Stimulated activated CD4-positive, alpha-beta T cell treated with anti-CD3 and anti-CD28 coated beads, Interleukin-1b, Interleukin-23, amount 100 ng/mL, for 4 hours (primary cell): ENCODE data around the gene WWC1.
"Not testable (repeated sequence)": the region's sequence is repeated elsewhere in the genome, so short reads cannot be mapped to it uniquely, and the experiment has no call there.

ENCODE experiments used
- DNase-seq, 2 donors: peaks; one replicate each; pipeline ENCODE4 v3.0.0-alpha.2; 2020; ENCODE audit warnings: low read depth in 2 of 2

Gene WWC1

GRCh38 chr5:168308976-168309598, 17.6 kb downstream of the WWC1 start:
- no peak for DNase-seq

DNA sequence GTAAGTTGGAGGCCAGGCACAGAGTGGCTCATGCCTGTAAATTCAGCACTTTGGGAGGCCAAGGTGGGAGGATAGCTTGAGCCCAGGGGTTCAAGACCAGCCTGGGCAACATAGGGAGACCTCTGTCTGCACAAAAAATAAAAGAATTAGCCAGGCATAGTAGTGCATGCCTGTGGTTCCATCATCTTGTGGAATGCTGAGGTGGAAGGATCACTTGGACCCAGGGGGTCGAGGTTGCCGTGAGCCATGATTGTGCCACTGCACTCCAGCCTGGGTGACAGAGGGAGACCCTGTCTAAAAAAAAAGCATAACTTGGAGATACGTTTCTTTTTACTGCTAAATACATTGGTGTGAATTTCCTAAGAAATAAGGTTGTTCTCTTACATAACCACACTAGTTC, 19.1 kb downstream of the WWC1 start:
- DNase-seq: not testable (repeated sequence)

GRCh38 chr5:168311061-168311566, 19.7 kb downstream of the WWC1 start:
- DNase-seq: no peak

DNA sequence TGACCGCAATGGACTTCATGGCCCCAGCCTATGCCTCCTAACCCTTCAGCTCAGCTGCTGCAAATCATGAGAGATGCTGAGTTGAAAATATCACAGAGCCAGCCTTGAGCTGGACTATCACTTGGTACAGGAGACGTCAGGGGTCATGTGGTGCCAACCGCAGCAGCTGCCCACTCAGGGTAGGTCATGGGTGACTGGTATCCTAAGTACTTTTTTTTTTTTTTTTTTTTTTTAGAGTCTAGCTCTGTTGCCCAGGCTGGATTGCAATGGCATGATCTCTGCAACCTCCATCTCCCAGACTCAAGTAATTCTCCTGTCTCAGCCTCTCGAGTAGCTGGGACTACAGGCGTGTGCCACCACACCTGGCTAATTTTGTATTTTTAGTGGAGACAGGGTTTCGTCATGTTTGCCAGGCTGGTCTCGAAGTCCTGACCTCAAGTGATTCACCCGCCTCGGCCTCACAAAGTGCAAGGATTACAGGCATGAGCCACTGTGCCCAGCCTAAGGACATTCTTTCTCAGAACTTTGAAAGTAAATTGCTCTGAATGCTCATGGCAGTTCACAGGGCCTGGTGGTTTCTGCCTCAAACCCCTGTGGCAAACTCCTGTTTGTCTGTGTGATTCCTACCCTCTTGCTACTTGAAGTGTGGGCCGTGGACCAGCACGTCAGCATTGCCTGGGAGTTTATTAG, 21.3 kb downstream of the WWC1 start:
- no peak for DNase-seq

- DNase-seq: no peak
Observed at GRCh38 chr5:168313596-168314204, 22.3 kb downstream of the WWC1 start.

GRCh38 chr5:168314735-168315411, 23.4 kb downstream of the WWC1 start:
- DNase-seq: no peak

GRCh38 chr5:168315416-168316138, 24.1 kb downstream of the WWC1 start:
- DNase-seq: no peak

DNA sequence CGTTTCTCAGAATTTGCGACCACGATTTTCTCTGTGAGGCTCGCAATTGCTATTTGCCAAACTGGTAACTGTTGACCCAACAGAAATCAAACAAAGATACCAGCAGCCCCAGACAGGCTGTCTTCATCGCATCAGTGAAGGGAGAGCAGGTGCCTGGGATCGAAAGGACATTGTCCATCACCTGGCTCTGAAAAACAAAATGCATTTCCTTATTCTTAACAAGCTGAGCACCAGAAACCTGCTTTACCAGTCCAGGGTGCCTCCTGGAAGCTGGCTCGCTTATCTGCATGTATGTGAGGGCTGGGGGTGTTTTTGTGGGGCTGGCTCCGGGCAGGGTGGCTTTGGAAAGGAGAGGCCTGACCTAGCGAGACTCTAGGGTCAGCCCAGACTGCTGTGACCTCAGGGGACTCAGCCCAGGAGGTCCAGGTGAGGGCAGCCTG, 24.7 kb downstream of the WWC1 start:
- DNase-seq: no peak

GRCh38 chr5:168317096-168317520, 25.7 kb downstream of the WWC1 start:
- DNase-seq: no peak

DNA sequence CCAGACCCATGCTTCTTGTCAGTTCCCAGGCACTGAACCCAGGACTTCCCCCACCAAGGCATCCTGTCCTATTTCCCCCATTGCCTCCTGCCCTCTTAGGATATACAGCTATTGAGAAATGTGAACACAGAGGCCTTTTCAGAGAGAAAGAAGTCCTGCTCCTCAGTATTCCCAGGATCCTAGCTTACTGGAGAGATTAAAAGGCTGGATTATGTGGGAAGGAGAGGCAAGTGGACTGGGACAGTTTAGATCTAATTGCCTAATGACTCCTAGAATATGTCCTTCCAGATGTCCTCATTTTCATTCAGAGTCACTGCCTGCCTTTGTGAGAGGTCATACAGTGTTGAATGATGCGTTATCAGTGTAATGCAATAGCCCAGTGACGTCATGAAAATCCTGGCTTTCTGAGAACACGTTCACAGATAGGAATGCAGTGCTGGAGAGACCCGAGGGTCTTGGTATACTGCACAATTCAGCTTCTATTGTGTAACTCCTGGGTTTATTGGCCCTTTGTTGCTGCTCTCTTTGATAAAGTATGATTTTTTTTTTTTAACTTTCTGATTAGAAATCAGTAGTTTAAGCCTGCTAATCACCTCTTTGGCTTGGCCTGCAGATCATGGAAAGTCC, 26.2 kb downstream of the WWC1 start:
- DNase-seq: no peak

GRCh38 chr5:168318240-168318639, 26.8 kb downstream of the WWC1 start:
- no peak for DNase-seq

- DNase-seq: no peak
Observed at GRCh38 chr5:168319774-168320173, 28.3 kb downstream of the WWC1 start.

DNA sequence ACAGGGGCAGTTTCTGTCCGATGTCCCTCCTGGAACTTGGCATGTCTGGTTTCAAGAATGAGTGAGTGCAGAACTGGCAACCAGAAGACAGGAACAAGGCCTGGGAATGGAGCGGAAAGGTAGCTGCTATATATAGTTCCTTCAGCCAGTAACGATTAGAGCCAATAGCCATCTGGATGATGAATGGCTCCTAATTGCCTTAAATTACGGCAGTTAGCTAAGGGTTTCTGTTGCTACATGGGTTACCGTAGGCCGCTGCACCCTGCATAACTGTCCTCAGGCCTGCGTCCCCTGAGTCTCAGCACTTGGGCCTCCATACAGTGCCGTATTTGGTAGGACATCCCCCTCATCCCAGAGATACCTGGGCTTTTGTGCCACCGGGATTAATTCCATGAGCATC, 29.4 kb downstream of the WWC1 start:
- DNase-seq: no peak

- no peak for DNase-seq
Observed at GRCh38 chr5:168324859-168325630, 33.6 kb downstream of the WWC1 start.

DNA sequence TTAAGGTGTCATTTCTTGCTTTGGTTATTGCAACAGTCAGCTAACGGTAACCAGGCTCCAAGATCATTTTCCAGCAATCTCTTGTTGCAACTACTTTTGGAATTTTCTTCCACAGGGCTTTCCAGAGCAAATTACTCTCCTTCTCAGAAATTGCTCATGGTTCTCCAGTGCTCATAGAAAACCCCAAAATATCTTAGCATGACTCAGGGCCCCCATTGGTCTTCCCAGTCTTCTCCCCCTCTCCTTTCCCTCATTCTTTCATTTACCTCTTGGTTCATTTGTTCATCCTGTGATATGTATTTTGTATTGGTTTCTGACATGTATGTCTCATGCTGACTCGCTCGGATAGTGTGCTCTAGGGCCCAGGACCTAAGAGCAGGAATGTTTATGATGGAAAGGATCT, 35.6 kb downstream of the WWC1 start:
- DNase-seq: no peak

DNA sequence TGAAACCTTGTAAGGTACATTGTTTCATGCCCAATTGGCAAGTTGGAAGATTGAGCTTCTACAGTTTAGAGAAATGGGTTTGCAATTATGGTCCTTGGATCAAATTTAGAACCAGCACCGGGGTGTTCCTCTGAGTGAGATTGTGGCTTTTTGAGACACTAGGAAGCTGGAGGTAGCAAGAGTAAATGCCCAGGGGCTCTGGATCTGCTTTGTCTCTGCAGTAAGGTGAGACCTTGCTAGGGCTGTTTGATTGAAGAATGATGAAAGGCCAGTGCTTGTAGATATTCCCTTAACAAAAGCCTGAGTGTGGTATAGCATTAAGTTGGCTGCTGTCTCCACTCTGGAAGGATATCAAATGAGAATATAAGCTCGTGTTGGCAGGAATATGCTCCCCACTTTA, 36.0 kb downstream of the WWC1 start:
- no peak for DNase-seq

DNA sequence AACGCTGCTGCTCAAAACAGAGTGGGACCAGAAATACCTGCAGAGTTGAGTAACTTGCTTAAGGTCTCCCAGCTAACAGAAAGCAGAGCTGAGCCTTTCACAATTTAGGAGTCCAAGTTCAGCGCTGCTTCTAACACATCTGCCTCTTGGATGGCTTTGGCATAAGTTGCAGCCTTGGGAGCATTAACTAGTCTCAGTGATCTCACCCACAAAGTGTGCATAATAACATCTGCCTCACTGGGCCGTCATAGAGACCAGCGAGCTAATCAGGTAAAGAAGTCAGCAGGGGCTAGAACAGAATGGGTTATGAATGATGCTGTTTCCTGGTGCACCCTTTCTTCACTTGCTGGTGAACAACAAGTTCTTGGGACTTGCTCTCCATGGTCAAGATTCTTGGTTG, 36.5 kb downstream of the WWC1 start:
- no peak for DNase-seq

DNA sequence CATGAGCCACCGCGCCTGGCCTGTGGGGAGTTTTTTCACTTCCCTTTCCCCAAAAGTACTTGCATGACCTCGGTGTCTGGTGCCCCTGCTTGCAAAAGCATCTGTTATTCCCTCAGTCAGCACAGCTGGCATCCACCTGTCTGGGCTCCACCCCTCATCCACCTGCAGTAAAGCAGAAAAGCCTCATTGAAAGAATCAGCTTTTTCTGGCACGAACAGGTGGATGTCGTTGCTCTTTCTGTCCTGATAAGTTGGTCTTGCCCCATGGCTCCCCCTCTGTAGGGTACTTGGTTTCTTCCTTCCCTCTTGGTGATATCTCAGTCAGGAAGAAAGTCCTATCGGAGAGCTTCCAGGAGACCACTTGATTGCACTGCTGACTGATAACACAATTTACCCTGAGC, 37.4 kb downstream of the WWC1 start:
- no peak for DNase-seq

GRCh38 chr5:168329302-168329701, 37.9 kb downstream of the WWC1 start:
- no peak for DNase-seq

GRCh38 chr5:168332042-168332441, 40.6 kb downstream of the WWC1 start:
- DNase-seq: no peak

GRCh38 chr5:168334280-168334679, 42.8 kb downstream of the WWC1 start:
- no peak for DNase-seq
